HEK293 (cell line): ENCODE results near the gene KCNH5.

Source experiments
- CTCF ChIA-PET: fragments of 350-600 bp; formaldehyde crosslinking; extraction: SDS; loops from one replicate; lab custom pipeline; 2021; ENCODE audit warnings: antibody characterized with exemption; lab: Yijun Ruan, JAX
- POLR2A ChIA-PET: fragments of 300-600 bp; formaldehyde crosslinking; extraction: SDS; loops from one replicate; lab custom pipeline; 2020; ENCODE audit warnings: antibody characterized with exemption, inconsistent platforms; lab: Yijun Ruan, JAX
- H3K27ac ChIP-seq: fragments of 200-500 bp; sonication (Bioruptor generic); 2 replicates; pipeline ENCODE4 v1.5.1; 2014; ENCODE audit warnings: low read depth, low read length, control low read depth, inconsistent platforms; ENCODE audit errors: extremely low read depth
- H3K36me3 ChIP-seq, 2 experiments: fragments of 200-500 bp in 1 of 2; sonication (Bioruptor generic) in 1 of 2; 1 replicate in 1 of 2; 2 replicates in 1 of 2; pipeline ENCODE4 v1.5.1; 2014 to 2017; ENCODE audit warnings: inconsistent platforms in 2 of 2, low read length in 2 of 2; ENCODE audit not compliant: control insufficient read depth in 2 of 2, insufficient read depth in 1 of 2
- H3K4me1 ChIP-seq: fragments of 200-500 bp; sonication (Bioruptor generic); 2 replicates; pipeline ENCODE4 v1.5.1; 2014; ENCODE audit warnings: mild to moderate bottlenecking, low read length, inconsistent platforms; ENCODE audit not compliant: control insufficient read depth, insufficient read depth
- H3K4me3 ChIP-seq: 2 replicates; pipeline ENCODE4 v1.5.1; 2011; ENCODE audit warnings: low read depth, mild to moderate bottlenecking, control low read depth, low read length, moderate library complexity
- H3K9me3 ChIP-seq: fragments of 200-500 bp; sonication (Bioruptor generic); 2 replicates; pipeline ENCODE4 v1.5.1; 2014; ENCODE audit warnings: low read depth, low read length, inconsistent platforms; ENCODE audit not compliant: control insufficient read depth, insufficient read depth
- REPIN1 ChIP-seq: fragments of 450-650 bp; formaldehyde crosslinking; IDR thresholded peaks from 2 replicates; pipeline ENCODE4 v1.5.1; 2017; ENCODE audit warnings: missing biosample characterization, missing genetic modification characterization, low read depth
- TCF7L2 ChIP-seq: IDR thresholded peaks from 2 replicates; pipeline ENCODE4 v1.6.1; 2011; ENCODE audit warnings: low read depth, mild to moderate bottlenecking, inconsistent platforms, low read length, moderate library complexity, borderline replicate concordance
- TRIM28 ChIP-seq: IDR thresholded peaks from 2 replicates; pipeline ENCODE4 v1.6.1; 2011; ENCODE audit warnings: low read length, control low read depth, borderline replicate concordance
- ZBTB20 ChIP-seq: fragments of 450-650 bp; formaldehyde crosslinking; IDR thresholded peaks from 2 replicates; pipeline ENCODE4 v1.5.1; 2016; ENCODE audit warnings: missing biosample characterization, missing genetic modification characterization
- ZBTB6 ChIP-seq: fragments of 450-650 bp; formaldehyde crosslinking; IDR thresholded peaks from 2 replicates; pipeline ENCODE4 v1.5.1; 2017; ENCODE audit warnings: missing biosample characterization, missing genetic modification characterization
- ZEB2 ChIP-seq: fragments of 450-650 bp; formaldehyde crosslinking; IDR thresholded peaks from 2 replicates; pipeline ENCODE4 v1.5.1; 2016; ENCODE audit warnings: missing biosample characterization, missing genetic modification characterization
- ZNF175 ChIP-seq: fragments of 450-650 bp; formaldehyde crosslinking; IDR thresholded peaks from 2 replicates; pipeline ENCODE4 v1.5.1; 2016; ENCODE audit warnings: missing biosample characterization, missing genetic modification characterization
- ZNF19 ChIP-seq: fragments of 450-650 bp; formaldehyde crosslinking; IDR thresholded peaks from 2 replicates; pipeline ENCODE4; 2016; ENCODE audit warnings: missing biosample characterization, missing genetic modification characterization, low read depth
- ZNF221 ChIP-seq: fragments of 450-650 bp; formaldehyde crosslinking; IDR thresholded peaks from 2 replicates; pipeline ENCODE4 v1.5.1; 2017; ENCODE audit warnings: missing biosample characterization, missing genetic modification characterization, borderline replicate concordance
- ZNF274 ChIP-seq, 2 experiments: fragments of 200-500 bp in 1 of 2; fragments of 450-650 bp in 1 of 2; sonication (Bioruptor generic) in 1 of 2; formaldehyde crosslinking in 1 of 2; IDR thresholded peaks; 2 replicates each; pipeline versions ENCODE4 v1.5.1 to v1.6.1; 2014 to 2016; ENCODE audit warnings: borderline replicate concordance in 1 of 2, inconsistent platforms in 1 of 2, low read length in 1 of 2, missing biosample characterization in 1 of 2, missing genetic modification characterization in 1 of 2
- ZNF394 ChIP-seq: fragments of 450-650 bp; formaldehyde crosslinking; IDR thresholded peaks from 2 replicates; pipeline ENCODE4 v1.5.1; 2016; ENCODE audit warnings: missing biosample characterization, missing genetic modification characterization, mild to moderate bottlenecking, moderate library complexity, borderline replicate concordance
- ZNF433 ChIP-seq: fragments of 450-650 bp; formaldehyde crosslinking; IDR thresholded peaks from 2 replicates; pipeline ENCODE4 v1.5.1; 2016; ENCODE audit warnings: missing biosample characterization, missing genetic modification characterization, low read depth
- ZNF449 ChIP-seq: fragments of 450-650 bp; formaldehyde crosslinking; IDR thresholded peaks from 2 replicates; pipeline ENCODE4 v1.5.1; 2017; ENCODE audit warnings: missing biosample characterization, mild to moderate bottlenecking, missing genetic modification characterization, moderate library complexity
- ZNF473 ChIP-seq: fragments of 450-650 bp; formaldehyde crosslinking; IDR thresholded peaks from 2 replicates; pipeline ENCODE4 v1.5.1; 2017; ENCODE audit warnings: missing biosample characterization, missing genetic modification characterization
- ZNF521 ChIP-seq: fragments of 450-650 bp; formaldehyde crosslinking; IDR thresholded peaks from 2 replicates; pipeline ENCODE4 v1.5.1; 2017; ENCODE audit warnings: missing biosample characterization, mild to moderate bottlenecking, missing genetic modification characterization
- ZNF529 ChIP-seq: fragments of 450-650 bp; formaldehyde crosslinking; IDR thresholded peaks from 2 replicates; pipeline ENCODE4 v1.5.1; 2017; ENCODE audit warnings: missing genetic modification characterization, missing biosample characterization; ENCODE audit not compliant: insufficient replicate concordance
- ZNF660 ChIP-seq: fragments of 450-650 bp; IDR thresholded peaks from 2 replicates; pipeline ENCODE4 v1.5.1; 2018; ENCODE audit warnings: missing biosample characterization, mild to moderate bottlenecking, missing genetic modification characterization

The KCNH5 gene

GRCh38 chr14:62988967-62989366 is 56.3 kb downstream of the KCNH5 start:
- TF ChIP-seq ZNF521 (tag by site-specific recombination), result no peak
- TF ChIP-seq ZNF19 (tag by site-specific recombination), result no peak
- TF ChIP-seq ZNF449 (tag by site-specific recombination), result no peak
- no peak for TF ChIP-seq ZEB2 (tag by site-specific recombination)
- TF ChIP-seq ZNF529, result no peak
- Histone ChIP-seq H3K4me1 (no peaks in the 10 kb centered on the region), H3K9me3 (no peaks in the 10 kb centered on the region), H3K27ac (no peak overlapping the region), H3K4me3 (no peak overlapping the region), H3K36me3 (no peaks in the 10 kb centered on the region)
- POLR2A ChIA-PET, result no interaction called here
- CTCF ChIA-PET, result no interaction called here

GRCh38 chr14:62983821-62984220 is 61.4 kb downstream of the KCNH5 start:
- Histone ChIP-seq H3K4me3 (no peak overlapping the region), H3K9me3 (no peaks in the 10 kb centered on the region), H3K36me3 (no peaks in the 10 kb centered on the region), H3K4me1 (no peaks in the 10 kb centered on the region), H3K27ac (no peak overlapping the region)
- CTCF ChIA-PET, result no interaction called here
- TF ChIP-seq ZNF660 (tag by site-specific recombination) (no peak), REPIN1 (tag by site-specific recombination) (no peak), ZNF433 (tag by site-specific recombination) (no peak), ZNF394 (tag by site-specific recombination) (no peak), ZBTB20 (tag by site-specific recombination) (no peak)
- POLR2A ChIA-PET, result no interaction called here

GRCh38 chr14:62980693-62981092 is 64.6 kb downstream of the KCNH5 start:
- no peaks in the 10 kb centered on the region for H3K4me1 ChIP-seq
- H3K27ac ChIP-seq, result no peak overlapping the region
- H3K36me3 ChIP-seq, result no peaks in the 10 kb centered on the region
- H3K4me3 ChIP-seq, result no peak overlapping the region
- H3K9me3 ChIP-seq, result no peaks in the 10 kb centered on the region
- ChIA-PET POLR2A (no interaction called here), CTCF (no interaction called here)
- TF ChIP-seq ZNF175 (tag by site-specific recombination) (no peak), ZNF274 (IDR thresholded peaks at IDR 0.05; ENCODE audit: low read length) (no peak), ZNF274 (tag by site-specific recombination; IDR thresholded peaks at IDR 0.05; ENCODE audit: borderline replicate concordance) (no peak)

GRCh38 chr14:62957562-62957961 is 87.7 kb downstream of the KCNH5 start:
- ChIA-PET CTCF (no interaction called here), POLR2A (no interaction called here)
- H3K36me3 ChIP-seq, result no peaks in the 10 kb centered on the region
- no peak overlapping the region for H3K4me3 ChIP-seq
- H3K4me1 ChIP-seq, result no peaks in the 10 kb centered on the region
- no peak overlapping the region for H3K27ac ChIP-seq
- TF ChIP-seq TRIM28, result no peak
- no peak for TF ChIP-seq ZNF221 (tag by site-specific recombination)
- H3K9me3 ChIP-seq, result no peaks in the 10 kb centered on the region

GRCh38 chr14:62956413-62956812 is 88.8 kb downstream of the KCNH5 start:
- ChIA-PET CTCF (no interaction called here), POLR2A (no interaction called here)
- Histone ChIP-seq H3K9me3 (no peaks in the 10 kb centered on the region), H3K4me1 (no peaks in the 10 kb centered on the region), H3K27ac (no peak overlapping the region), H3K4me3 (no peak overlapping the region), H3K36me3 (no peaks in the 10 kb centered on the region)
- no peak for TF ChIP-seq ZNF529
- no peak for TF ChIP-seq ZBTB6 (tag by site-specific recombination)
- TF ChIP-seq TCF7L2, result no peak
- no peak for TF ChIP-seq ZNF473 (tag by site-specific recombination)
